Activated CD8-positive, alpha-beta memory T cell treated with anti-CD3 and anti-CD28 coated beads, Interleukin-2, amount 10 ng/mL, durations not matched to agents 7 days and 5 days (primary cell): ENCODE measurements around the gene SERPINA12. TPM values are rescaled to one million over a fixed set of nuclear protein-coding genes. Genes with fewer than 3 reads are reported as not detected.
"Not testable (repeated sequence)": the region's sequence is repeated elsewhere in the genome, so short reads cannot be mapped to it uniquely, and the experiment has no call there.

Experiments used
- ATAC-seq: fragments of 150-1000 bp; cut with Tn5 transposase; one replicate; pipeline ENCODE4 v1.10.0; 2021; ENCODE audit warnings: moderate library complexity
- CTCF ChIA-PET: fragments of 350-600 bp; sonication (Branson Sonifier 250); formaldehyde crosslinking; loops from one replicate; lab custom pipeline; 2021; ENCODE audit warnings: antibody characterized with exemption; lab: Charles Lee
- DNase-seq: peaks from one replicate; pipeline ENCODE4 v3.0.0-alpha.2; 2020
- H3K27ac Mint-ChIP-seq: one replicate; pipeline ENCODE4 v1.8.0; 2021; ENCODE audit warnings: mild to moderate bottlenecking, mixed read lengths
- H3K27me3 Mint-ChIP-seq: one replicate; pipeline ENCODE4 v1.8.0; 2021; ENCODE audit warnings: mixed read lengths
- H3K36me3 Mint-ChIP-seq: one replicate; pipeline ENCODE4 v1.8.0; 2021; ENCODE audit warnings: mild to moderate bottlenecking, mixed read lengths
- H3K4me1 Mint-ChIP-seq: one replicate; pipeline ENCODE4 v1.8.0; 2021; ENCODE audit warnings: mixed read lengths
- H3K4me3 Mint-ChIP-seq: one replicate; pipeline ENCODE4 v1.8.0; 2021; ENCODE audit warnings: mild to moderate bottlenecking, moderate library complexity, mixed read lengths
- H3K9me3 Mint-ChIP-seq: one replicate; pipeline ENCODE4 v1.8.0; 2022; ENCODE audit warnings: low read depth, mixed read lengths
- total RNA-seq, 2 experiments: library from RNA; stranded (reverse); gene quantifications; one replicate each; pipeline ENCODE4 v1.2.3, GENCODE V29; 2021

SERPINA12 gene
- total RNA-seq, 2 experiments from 2014 or later: not detected

GRCh38 chr14:94498215-94498614, 11.1 kb downstream of the SERPINA12 start:
- Mint-ChIP-seq H3K27me3 (peaks cover 2% of the 10 kb centered on the region), H3K9me3 (no peaks in the 10 kb centered on the region), H3K36me3 (no peaks in the 10 kb centered on the region), H3K4me3 (no peak overlapping the region), H3K4me1 (no peaks in the 10 kb centered on the region), H3K27ac (no peak overlapping the region)
- DNase-seq (no peak), ATAC-seq (no peak)
- CTCF ChIA-PET: interaction anchor here (1.7 to 4.0 kb wide), 2 partner anchors 12 kb away, joined by 7 to 15 read pairs; no protein-coding TSS in a partner anchor

- H3K4me1 Mint-ChIP-seq: no peaks in the 10 kb centered on the region
- CTCF ChIA-PET: interaction anchor here (1.0 to 4.0 kb wide), 2 partner anchors 8 to 196 kb away, joined by 3 to 15 read pairs; no protein-coding TSS in a partner anchor
- H3K9me3 Mint-ChIP-seq: no peaks in the 10 kb centered on the region
- no peak overlapping the region for H3K27ac Mint-ChIP-seq
- H3K4me3 Mint-ChIP-seq: no peak overlapping the region
- H3K27me3 Mint-ChIP-seq: no peaks in the 10 kb centered on the region
- H3K36me3 Mint-ChIP-seq: no peaks in the 10 kb centered on the region
- no peak for DNase-seq
- no peak for ATAC-seq
These were observed 15.2 kb downstream of the SERPINA12 start for GRCh38 chr14:94494085-94494484.

GRCh38 chr14:94491511-94491910, 17.8 kb downstream of the SERPINA12 start:
- Mint-ChIP-seq H3K4me3 (no peak overlapping the region), H3K4me1 (no peaks in the 10 kb centered on the region), H3K36me3 (no peaks in the 10 kb centered on the region), H3K9me3 (no peaks in the 10 kb centered on the region), H3K27me3 (peaks cover 4% of the 10 kb centered on the region), H3K27ac (no peak overlapping the region)
- DNase-seq: no peak
- no peak for ATAC-seq
- CTCF ChIA-PET: no interaction called here

GRCh38 chr14:94489336-94489735, 19.9 kb downstream of the SERPINA12 start:
- Mint-ChIP-seq H3K4me1 (no peaks in the 10 kb centered on the region), H3K27ac (no peak overlapping the region), H3K27me3 (peaks cover 4% of the 10 kb centered on the region), H3K4me3 (no peak overlapping the region), H3K9me3 (no peaks in the 10 kb centered on the region), H3K36me3 (no peaks in the 10 kb centered on the region)
- DNase-seq (no peak), ATAC-seq (no peak)
- CTCF ChIA-PET: interaction anchor here (0.6 kb wide), 1 partner anchor 9 kb away, joined by 3 read pairs; no protein-coding TSS in a partner anchor

GRCh38 chr14:94486883-94487282, 22.4 kb downstream of the SERPINA12 start:
- no peak for DNase-seq
- no peaks in the 10 kb centered on the region for H3K4me1 Mint-ChIP-seq
- CTCF ChIA-PET: interaction anchor here (1.0 to 3.6 kb wide), 19 partner anchors 9 to 358 kb away, joined by 3 to 31 read pairs (median 6); partner anchors contain the start of genes IFI27L2 and SERPINA9
- H3K4me3 Mint-ChIP-seq: no peak overlapping the region
- H3K9me3 Mint-ChIP-seq: no peaks in the 10 kb centered on the region
- peaks cover 4% of the 10 kb centered on the region for H3K27me3 Mint-ChIP-seq
- no peak overlapping the region for H3K27ac Mint-ChIP-seq
- no peaks in the 10 kb centered on the region for H3K36me3 Mint-ChIP-seq
- ATAC-seq: no peak

- CTCF ChIA-PET: interaction anchor here (0.8 to 3.6 kb wide), 24 partner anchors 9 to 787 kb away, joined by 3 to 31 read pairs (median 6); partner anchors contain the start of genes IFI27L2 and SERPINA9
- peak; percentile 53 for ATAC-seq
- Mint-ChIP-seq H3K27me3 (peaks cover 4% of the 10 kb centered on the region), H3K4me1 (no peaks in the 10 kb centered on the region), H3K36me3 (no peaks in the 10 kb centered on the region), H3K27ac (no peak overlapping the region), H3K4me3 (no peak overlapping the region), H3K9me3 (no peaks in the 10 kb centered on the region)
- no peak for DNase-seq
These were observed 23.1 kb downstream of the SERPINA12 start for GRCh38 chr14:94485944-94486841.

- H3K27me3 Mint-ChIP-seq: peaks cover 4% of the 10 kb centered on the region
- ATAC-seq (no peak), DNase-seq (no peak)
- no peak overlapping the region for H3K4me3 Mint-ChIP-seq
- no peaks in the 10 kb centered on the region for H3K9me3 Mint-ChIP-seq
- H3K36me3 Mint-ChIP-seq: no peaks in the 10 kb centered on the region
- H3K27ac Mint-ChIP-seq: no peak overlapping the region
- CTCF ChIA-PET: interaction anchor here (1.0 to 3.6 kb wide), 4 partner anchors 12 to 62 kb away, joined by 3 to 31 read pairs (median 18); no protein-coding TSS in a partner anchor
- H3K4me1 Mint-ChIP-seq: no peaks in the 10 kb centered on the region
These were observed 24.8 kb downstream of the SERPINA12 start for GRCh38 chr14:94484481-94484880.

- CTCF ChIA-PET: interaction anchor here (3.6 kb wide), 1 partner anchor 61 kb away, joined by 20 read pairs; no protein-coding TSS in a partner anchor
- Mint-ChIP-seq H3K36me3 (no peaks in the 10 kb centered on the region), H3K27me3 (peaks cover 4% of the 10 kb centered on the region), H3K9me3 (no peaks in the 10 kb centered on the region), H3K27ac (no peak overlapping the region), H3K4me3 (no peak overlapping the region), H3K4me1 (no peaks in the 10 kb centered on the region)
- DNase-seq: no peak
- ATAC-seq: no peak
These were observed 25.5 kb downstream of the SERPINA12 start for GRCh38 chr14:94483729-94484275.

- Mint-ChIP-seq H3K4me1 (no peaks in the 10 kb centered on the region), H3K36me3 (no peaks in the 10 kb centered on the region), H3K4me3 (no peak overlapping the region), H3K27me3 (peaks cover 4% of the 10 kb centered on the region), H3K9me3 (no peaks in the 10 kb centered on the region), H3K27ac (no peak overlapping the region)
- CTCF ChIA-PET: no interaction called here
- no peak for ATAC-seq
- no peak for DNase-seq
These were observed 26.2 kb downstream of the SERPINA12 start for GRCh38 chr14:94483071-94483451.

GRCh38 chr14:94482132-94483070, 26.9 kb downstream of the SERPINA12 start:
- H3K9me3 Mint-ChIP-seq, H3K4me1 Mint-ChIP-seq, ATAC-seq, CTCF ChIA-PET, DNase-seq, H3K27ac Mint-ChIP-seq, H3K4me3 Mint-ChIP-seq, H3K27me3 Mint-ChIP-seq, H3K36me3 Mint-ChIP-seq: not testable (repeated sequence)

GRCh38 chr14:94481468-94482131, 27.7 kb downstream of the SERPINA12 start:
- Mint-ChIP-seq H3K36me3 (no peaks in the 10 kb centered on the region), H3K9me3 (no peaks in the 10 kb centered on the region), H3K4me3 (no peak overlapping the region), H3K27me3 (no peaks in the 10 kb centered on the region), H3K4me1 (no peaks in the 10 kb centered on the region), H3K27ac (no peak overlapping the region)
- DNase-seq (no peak), ATAC-seq (no peak)
- CTCF ChIA-PET: no interaction called here

GRCh38 chr14:94480809-94481208, 28.5 kb downstream of the SERPINA12 start:
- Mint-ChIP-seq H3K27ac (no peak overlapping the region), H3K36me3 (no peaks in the 10 kb centered on the region), H3K27me3 (no peaks in the 10 kb centered on the region), H3K9me3 (no peaks in the 10 kb centered on the region), H3K4me1 (no peaks in the 10 kb centered on the region), H3K4me3 (no peak overlapping the region)
- CTCF ChIA-PET: interaction anchor here (0.9 kb wide), 1 partner anchor 9 kb away, joined by 3 read pairs; no protein-coding TSS in a partner anchor
- no peak for ATAC-seq
- no peak for DNase-seq
